Stimulated activated CD4-positive, alpha-beta T cell treated with anti-CD3 and anti-CD28 coated beads, Interleukin-1b, Interleukin-23, amount 100 ng/mL, for 1 hour (primary cell): ENCODE results near the gene ORM1.

ENCODE experiments used
- DNase-seq, 2 donors: peaks; one replicate each; pipeline ENCODE4 v3.0.0-alpha.2; 2020; ENCODE audit warnings: low read depth in 2 of 2

Gene ORM1

GRCh38 chr9:114344188-114344566 is 21.3 kb downstream of the ORM1 start:
- no peak for DNase-seq

GRCh38 chr9:114344692-114345091 is 21.8 kb downstream of the ORM1 start:
- no peak for DNase-seq

GRCh38 chr9:114345493-114346065 is 22.7 kb downstream of the ORM1 start:
- DNase-seq = no peak

- DNase-seq = no peak
Measured at GRCh38 chr9:114346146-114346545, 23.2 kb downstream of the ORM1 start.

- no peak for DNase-seq
Measured at GRCh38 chr9:114347675-114348074, 24.8 kb downstream of the ORM1 start.

GRCh38 chr9:114348261-114348905 is 25.5 kb downstream of the ORM1 start:
- DNase-seq = no peak

- DNase-seq = peak; percentile 19 to 71
Measured at GRCh38 chr9:114348906-114349482, 26.1 kb downstream of the ORM1 start.

GRCh38 chr9:114349713-114350480 is 27.0 kb downstream of the ORM1 start:
- no peak for DNase-seq

GRCh38 chr9:114350636-114351401 is 27.9 kb downstream of the ORM1 start:
- DNase-seq = no peak

GRCh38 chr9:114351932-114352331 is 29.0 kb downstream of the ORM1 start:
- DNase-seq = no peak

GRCh38 chr9:114355821-114356220 is 32.9 kb downstream of the ORM1 start:
- DNase-seq = no peak

GRCh38 chr9:114356792-114357191 is 33.9 kb downstream of the ORM1 start:
- DNase-seq = no peak

- no peak for DNase-seq
Measured at GRCh38 chr9:114357360-114357759, 34.5 kb downstream of the ORM1 start.

GRCh38 chr9:114357911-114358328 is 35.0 kb downstream of the ORM1 start:
- no peak for DNase-seq

GRCh38 chr9:114359801-114360200 is 36.9 kb downstream of the ORM1 start:
- DNase-seq = no peak

- no peak for DNase-seq
Measured at GRCh38 chr9:114361542-114361941, 38.6 kb downstream of the ORM1 start.

- no peak for DNase-seq
Measured at GRCh38 chr9:114362394-114362793, 39.5 kb downstream of the ORM1 start.

GRCh38 chr9:114363424-114363823 is 40.5 kb downstream of the ORM1 start:
- no peak for DNase-seq

GRCh38 chr9:114364134-114365041 is 41.5 kb downstream of the ORM1 start:
- DNase-seq = no peak

- no peak for DNase-seq
Measured at GRCh38 chr9:114365194-114365593, 42.3 kb downstream of the ORM1 start.
